H9 (cell line): ENCODE data around the gene CD248. TPM values are rescaled to one million over a fixed set of nuclear protein-coding genes. Genes with fewer than 3 reads are reported as not detected.

Experiments used
- DNase-seq: peaks from one replicate; pipeline ENCODE4 v3.0.0-alpha.2; 2017
- H2AFZ ChIP-seq: one replicate; pipeline ENCODE4 v1.6.1; 2013; ENCODE audit warnings: mild to moderate bottlenecking, low read length, control low read depth, moderate library complexity
- H2AK5ac ChIP-seq: 2 replicates; pipeline ENCODE4 v1.6.1; 2013; ENCODE audit warnings: low read length, control low read depth, mixed read lengths; ENCODE audit not compliant: insufficient read length
- H2BK120ac ChIP-seq: one replicate; pipeline ENCODE4 v1.6.1; 2013; ENCODE audit warnings: low read depth, mild to moderate bottlenecking, low read length, control low read depth, inconsistent platforms; ENCODE audit not compliant: poor library complexity, severe bottlenecking
- H2BK12ac ChIP-seq: 2 replicates; pipeline ENCODE4 v1.6.1; 2013; ENCODE audit warnings: low read length, control low read depth, mixed read lengths, low read depth; ENCODE audit not compliant: insufficient read length
- H2BK15ac ChIP-seq: 2 replicates; pipeline ENCODE4 v1.6.1; 2013; ENCODE audit warnings: low read depth, low read length, control low read depth
- H2BK20ac ChIP-seq: one replicate; pipeline ENCODE4 v1.6.1; 2013; ENCODE audit warnings: low read depth, mild to moderate bottlenecking, low read length, control low read depth, inconsistent platforms; ENCODE audit not compliant: poor library complexity, severe bottlenecking
- H2BK5ac ChIP-seq: 2 replicates; pipeline ENCODE4 v1.6.1; 2013; ENCODE audit warnings: low read length, control low read depth, mixed read lengths; ENCODE audit not compliant: insufficient read length
- H3K14ac ChIP-seq: 2 replicates; pipeline ENCODE4 v1.6.1; 2013; ENCODE audit warnings: low read length, control low read depth; ENCODE audit not compliant: insufficient read depth
- H3K18ac ChIP-seq: 2 replicates; pipeline ENCODE4 v1.6.1; 2013; ENCODE audit warnings: low read depth, mild to moderate bottlenecking, mixed read lengths, low read length, control low read depth; ENCODE audit not compliant: insufficient read length
- H3K23ac ChIP-seq: 2 replicates; pipeline ENCODE4 v1.6.1; 2013; ENCODE audit warnings: low read length, control low read depth, mixed read lengths, low read depth; ENCODE audit not compliant: insufficient read length
- H3K23me2 ChIP-seq: 2 replicates; pipeline ENCODE4 v1.6.1; 2013; ENCODE audit warnings: low read depth, mild to moderate bottlenecking, mixed read lengths, low read length, control low read depth; ENCODE audit not compliant: insufficient read length, poor library complexity, severe bottlenecking
- H3K27ac ChIP-seq: 2 replicates; pipeline ENCODE4 v1.5.1; 2013; ENCODE audit warnings: low read length, control low read depth, mixed read lengths, low read depth; ENCODE audit not compliant: insufficient read length
- H3K27me3 ChIP-seq: 2 replicates; pipeline ENCODE4 v1.6.1; 2013; ENCODE audit warnings: low read length, control low read depth, inconsistent platforms; ENCODE audit not compliant: insufficient read depth
- H3K4ac ChIP-seq: 2 replicates; pipeline ENCODE4 v1.6.1; 2013; ENCODE audit warnings: low read depth, mild to moderate bottlenecking, control low read depth, inconsistent platforms, low read length, moderate library complexity
- H3K4me1 ChIP-seq: 2 replicates; pipeline ENCODE4 v1.6.1; 2013; ENCODE audit warnings: low read length, control low read depth, inconsistent platforms; ENCODE audit not compliant: insufficient read depth
- H3K4me2 ChIP-seq: 2 replicates; pipeline ENCODE4 v1.6.1; 2013; ENCODE audit warnings: low read length, control low read depth, mixed read lengths; ENCODE audit not compliant: insufficient read length, insufficient read depth
- H3K56ac ChIP-seq: 2 replicates; pipeline ENCODE4 v1.6.1; 2013; ENCODE audit warnings: low read depth, mild to moderate bottlenecking, mixed read lengths, low read length, control low read depth; ENCODE audit not compliant: insufficient read length
- H3K79me1 ChIP-seq: 2 replicates; pipeline ENCODE4 v1.6.1; 2013; ENCODE audit warnings: low read depth, mild to moderate bottlenecking, moderate library complexity, low read length, control low read depth, inconsistent platforms; ENCODE audit not compliant: insufficient read depth, poor library complexity, severe bottlenecking
- H3K79me2 ChIP-seq: 2 replicates; pipeline ENCODE4 v1.6.1; 2013; ENCODE audit warnings: low read length, control low read depth, inconsistent platforms; ENCODE audit not compliant: insufficient read depth
- H3K9ac ChIP-seq: 2 replicates; pipeline ENCODE4 v1.6.1; 2013; ENCODE audit warnings: low read length, control low read depth, mixed read lengths; ENCODE audit not compliant: insufficient read length; ENCODE audit errors: extremely low read depth
- H3K9me3 ChIP-seq: one replicate; pipeline ENCODE4 v1.6.1; 2013; ENCODE audit warnings: low read depth, low read length, inconsistent platforms; ENCODE audit not compliant: control insufficient read depth
- H3T11ph ChIP-seq: one replicate; pipeline ENCODE4 v1.6.1; 2013; ENCODE audit warnings: mild to moderate bottlenecking, low read length, control low read depth, inconsistent platforms
- H4K20me1 ChIP-seq: one replicate; pipeline ENCODE4 v1.6.1; 2013; ENCODE audit not compliant: control insufficient read depth, insufficient read length, insufficient read depth
- H4K5ac ChIP-seq: 2 replicates; pipeline ENCODE4 v1.6.1; 2013; ENCODE audit warnings: low read depth, mild to moderate bottlenecking, mixed read lengths, low read length, control low read depth; ENCODE audit not compliant: insufficient read length
- H4K8ac ChIP-seq: replicated peaks from 2 replicates; pipeline ENCODE4 v1.6.1; 2013; ENCODE audit warnings: low read length, control low read depth, mixed read lengths, low read depth; ENCODE audit not compliant: insufficient read length
- H4K91ac ChIP-seq: 2 replicates; pipeline ENCODE4 v1.6.1; 2013; ENCODE audit warnings: low read depth, mild to moderate bottlenecking, moderate library complexity, mixed read lengths, low read length, control low read depth; ENCODE audit not compliant: insufficient read length
- H3K27ac Mint-ChIP-seq, 3 experiments: 2 replicates in 2 of 3; 3 replicates in 1 of 3; pipeline ENCODE4 v1.8.0; 2020 to 2021; ENCODE audit warnings: mixed read lengths in 3 of 3, mild to moderate bottlenecking in 1 of 3, moderate library complexity in 1 of 3
- H3K27me3 Mint-ChIP-seq: 2 replicates; pipeline ENCODE4 v1.8.0; 2021; ENCODE audit warnings: low read depth, mild to moderate bottlenecking, moderate library complexity, mixed read lengths
- H3K36me3 Mint-ChIP-seq, 3 experiments: 2 replicates in 2 of 3; 3 replicates in 1 of 3; pipeline ENCODE4 v1.8.0; 2020 to 2021; ENCODE audit warnings: low read depth in 3 of 3, mixed read lengths in 3 of 3; ENCODE audit not compliant: insufficient read depth in 1 of 3
- H3K4me1 Mint-ChIP-seq, 2 experiments: 2 replicates each; pipeline ENCODE4 v1.8.0; 2020; ENCODE audit warnings: mixed read lengths in 2 of 2
- H3K4me3 Mint-ChIP-seq, 2 experiments: 2 replicates in 1 of 2; 3 replicates in 1 of 2; pipeline ENCODE4 v1.8.0; 2020 to 2021; ENCODE audit warnings: mild to moderate bottlenecking in 2 of 2, mixed read lengths in 2 of 2, moderate library complexity in 1 of 2
- H3K9me3 Mint-ChIP-seq, 2 experiments: 2 replicates in 1 of 2; 3 replicates in 1 of 2; pipeline ENCODE4 v1.8.0; 2020; ENCODE audit warnings: mild to moderate bottlenecking in 2 of 2, mixed read lengths in 2 of 2, moderate library complexity in 1 of 2
- CTCF ChIP-seq: fragments of 200-600 bp; sonication (generic); conservative IDR thresholded peaks from 3 replicates; pipeline ENCODE4 v1.8.0; 2021; ENCODE audit warnings: antibody characterized with exemption, mild to moderate bottlenecking
- WGBS: extraction: QIAGEN DNeasy Blood & Tissue Kit; methylation state at CpG from one replicate; pipeline ENCODE4 v1.1.7; 2013; ENCODE audit warnings: missing lambda C conversion rate, low lambda C conversion rate, mixed read lengths; ENCODE audit not compliant: insufficient read length; ENCODE audit errors: extremely low coverage; 5-methylcytosine and 5-hydroxymethylcytosine counted together
- total RNA-seq: library from RNA; stranded (reverse); gene quantifications from 2 replicates; pipeline ENCODE4 v1.2.1, GENCODE V29; 2021

Gene CD248
- total RNA-seq, 1 experiment from 2014 or later, result 1.5 TPM

GRCh38 chr11:66293777-66294625, 22.8 kb downstream of the CD248 start:
- Histone ChIP-seq H2AK5ac (no peak overlapping the region), H3K14ac (no peak overlapping the region), H3K4me2 (no peak overlapping the region), H3K18ac (no peak overlapping the region), H3K23ac (no peak overlapping the region), H2BK20ac (no peak overlapping the region), H2BK5ac (no peak overlapping the region), H3K27ac (no peak overlapping the region), H3K27me3 (peaks cover 8% of the 10 kb centered on the region; the same call in 1 of the 2 replicates), H3K9me3 (no peaks in the 10 kb centered on the region), H2AFZ (no peak overlapping the region), H2BK12ac (no peak overlapping the region), H3K79me2 (no peaks in the 10 kb centered on the region), H3K9ac (no peak overlapping the region), H2BK120ac (no peak overlapping the region), H3K23me2 (peaks cover 9% of the 10 kb centered on the region), H3K56ac (no peak overlapping the region), H3K79me1 (no peaks in the 10 kb centered on the region), H3K4ac (no peak overlapping the region), H4K8ac (no peak overlapping the region), H3K4me1 (peaks cover 4% of the 10 kb centered on the region), H4K20me1 (no peaks in the 10 kb centered on the region), H2BK15ac (no peak overlapping the region), H4K5ac (no peak overlapping the region), H4K91ac (no peak overlapping the region), H3T11ph (no peak overlapping the region)
- no peak for TF ChIP-seq CTCF
- Mint-ChIP-seq H3K27ac (no peak overlapping the region), H3K4me1 (peaks cover 24 to 32% of the 10 kb centered on the region in 2 experiments), H3K9me3 (no peaks in the 10 kb centered on the region), H3K36me3 (peaks cover 0 to 2% (median 0%) of the 10 kb centered on the region in 3 experiments; a peak in 2 of 7 replicates), H3K4me3 (no peak overlapping the region; a peak in 2 of 5 replicates), H3K27me3 (peaks cover 42% of the 10 kb centered on the region)
- WGBS, result no CpG with 5 or more reads among the region's 30 CpGs
- DNase-seq, result no peak
